Right renal cortex interstitium (tissue), 3 donors: ENCODE results near the gene LHB. TPM values are rescaled to one million over a fixed set of nuclear protein-coding genes. Genes with fewer than 3 reads are reported as not detected.

Source experiments
- DNase-seq, 3 donors: peaks; one replicate each; pipeline ENCODE4 v3.0.0-alpha.2; 2013; ENCODE audit warnings: low read depth in 3 of 3, low spot score in 2 of 3
- polyA plus RNA-seq, 3 donors: library from polyadenylated mRNA; unstranded; fragments of 120-200 nt; gene quantifications; one replicate each; pipeline ENCODE4 v1.2.1, GENCODE V29; 2013; ENCODE audit not compliant: insufficient read length in 3 of 3

Gene LHB
- polyA plus RNA-seq, 3 donors, result not detected

DNA sequence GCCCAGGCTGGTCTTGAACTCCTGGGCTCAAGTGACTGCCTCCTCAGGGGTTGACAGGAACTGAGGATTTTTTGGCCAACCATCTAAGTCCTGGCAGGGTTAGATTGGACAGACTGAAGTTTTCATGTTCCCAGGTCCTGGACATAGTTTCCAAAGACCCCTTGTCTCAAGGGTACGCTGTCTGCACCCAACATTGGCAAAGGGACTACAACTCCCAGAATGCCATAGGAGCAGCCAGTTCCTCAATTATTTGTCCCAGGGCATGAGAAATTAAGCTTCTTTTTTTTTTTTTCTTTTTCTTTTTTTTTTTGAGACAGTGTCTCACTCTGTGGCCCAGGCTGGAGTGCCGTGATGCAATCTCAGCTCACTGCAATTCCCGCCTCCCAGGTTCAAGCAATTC lies 30.7 kb downstream of the LHB start:
- DNase-seq, result no peak

DNA sequence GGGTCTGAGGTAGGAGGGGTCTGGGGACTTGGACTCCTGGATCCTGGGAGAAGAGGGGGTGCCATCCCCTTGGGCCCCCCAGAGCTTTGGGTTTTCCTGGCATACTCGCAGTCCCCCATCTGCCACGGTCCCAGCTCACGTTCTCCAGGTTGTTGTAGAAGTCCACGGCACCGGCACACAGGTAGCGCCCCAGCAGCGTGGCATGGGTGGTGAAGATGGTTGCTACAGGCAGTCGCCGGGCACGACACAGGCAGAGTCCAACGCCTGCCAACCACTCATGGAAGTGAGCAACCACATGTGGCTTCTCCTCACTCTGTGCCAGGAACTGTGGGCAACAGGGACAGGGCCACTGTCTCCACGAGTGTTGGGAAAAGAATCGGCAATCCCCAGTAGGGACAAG lies 31.2 kb downstream of the LHB start:
- no peak for DNase-seq

DNA sequence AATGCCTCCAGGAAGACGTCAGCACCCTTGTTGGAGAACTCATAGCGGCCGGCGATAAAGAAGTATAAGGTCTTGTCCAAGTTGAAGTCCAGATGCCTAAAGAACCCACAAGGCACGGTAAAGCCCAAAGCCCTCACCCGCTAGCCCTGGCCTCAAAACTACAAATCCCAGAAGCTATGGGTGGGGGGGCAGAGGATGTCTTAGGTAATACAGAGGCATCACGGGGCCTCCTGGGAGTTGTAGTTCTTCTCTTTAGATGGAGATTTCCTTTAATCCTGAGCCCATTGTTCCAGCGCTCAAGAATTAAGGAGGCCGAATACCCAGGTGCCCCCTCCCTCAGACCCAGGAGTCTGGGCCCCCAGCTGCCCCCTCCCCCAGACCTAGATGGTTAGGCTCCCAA lies 34.6 kb downstream of the LHB start:
- DNase-seq, result no peak

DNA sequence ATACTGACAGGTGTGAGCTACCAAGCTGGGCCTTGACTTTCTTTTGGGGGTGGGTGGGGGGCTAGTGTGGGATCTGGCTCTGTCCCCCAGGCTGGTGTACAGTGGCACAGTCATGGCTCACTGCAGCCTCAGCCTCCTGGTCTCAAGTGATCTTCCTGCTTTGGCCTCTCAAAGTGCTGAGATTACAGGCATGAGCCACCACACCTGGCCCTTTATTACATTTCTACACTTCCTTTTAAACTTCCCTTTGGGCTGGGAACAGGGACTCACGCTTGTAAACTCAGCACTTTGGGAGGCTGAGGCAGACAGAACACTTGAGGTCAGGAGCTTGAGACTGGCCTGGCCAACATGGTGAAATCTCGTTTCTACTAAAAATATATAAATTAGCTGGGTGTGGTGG lies 39.8 kb downstream of the LHB start:
- DNase-seq, result no peak

DNA sequence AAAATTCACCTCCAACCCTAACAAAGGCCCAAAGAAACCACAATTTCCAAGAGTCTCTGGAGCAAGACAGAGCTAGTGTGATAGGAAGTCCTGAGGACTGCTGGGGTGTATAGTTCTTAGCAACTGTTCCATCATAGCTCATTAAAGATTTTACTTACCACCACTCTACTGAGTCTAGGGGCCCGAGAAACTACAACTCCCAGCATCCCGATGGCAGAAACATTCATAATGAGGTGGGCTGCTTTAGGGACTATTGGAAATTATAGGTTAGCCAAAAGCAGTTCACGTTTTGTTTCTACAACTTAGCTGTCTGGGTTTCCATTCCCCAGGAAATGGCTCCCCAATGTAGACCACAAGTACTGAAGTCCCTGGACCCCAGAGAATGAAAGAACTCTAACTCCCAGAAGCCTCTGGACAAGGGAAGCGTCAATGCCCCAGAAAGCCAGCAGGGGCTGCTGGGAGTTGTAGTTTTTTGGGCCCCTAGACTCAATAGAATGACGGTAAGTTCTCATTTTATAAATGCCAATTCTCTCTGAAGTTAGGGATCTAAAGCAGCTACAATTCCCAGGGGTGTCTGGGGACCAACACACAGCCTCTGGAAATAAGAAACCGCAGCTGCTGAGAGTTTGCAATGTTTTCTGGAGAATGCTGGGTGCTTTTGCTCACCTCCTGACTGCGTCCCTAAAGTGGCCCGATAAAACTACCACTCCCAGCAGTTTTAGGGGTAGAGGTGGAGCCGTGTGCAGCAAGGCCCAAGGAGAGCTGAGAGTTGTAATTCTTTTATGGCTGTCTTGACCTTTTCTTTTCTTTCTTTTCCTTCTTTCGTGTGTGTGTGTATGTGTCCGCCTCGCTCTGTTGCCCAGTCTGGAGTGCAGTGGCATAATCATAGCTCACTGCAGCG lies 40.7 kb downstream of the LHB start:
- no peak for DNase-seq

DNA sequence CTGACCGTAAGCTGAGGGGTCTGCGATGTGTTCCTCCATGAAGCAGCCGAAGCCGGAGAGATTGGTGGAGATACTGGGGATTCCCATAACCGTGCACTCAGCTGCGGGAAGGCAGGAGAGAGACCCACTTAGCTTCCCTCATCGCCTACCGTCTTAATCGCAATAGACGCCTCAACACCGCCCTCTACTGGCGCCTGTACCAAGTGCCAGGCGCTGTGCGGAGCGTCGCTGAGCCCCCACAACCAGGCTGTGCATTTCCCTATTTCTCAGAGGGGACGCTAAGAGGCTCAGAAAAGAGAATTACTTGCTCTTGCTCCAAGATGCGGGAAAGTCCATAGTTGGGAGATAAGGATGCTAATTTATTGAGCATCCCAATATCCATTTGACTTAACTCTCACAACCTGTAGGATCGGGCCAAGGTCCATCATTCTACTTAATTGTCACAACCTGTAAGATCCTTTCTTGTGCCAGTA lies 45.9 kb downstream of the LHB start:
- no peak for DNase-seq

DNA sequence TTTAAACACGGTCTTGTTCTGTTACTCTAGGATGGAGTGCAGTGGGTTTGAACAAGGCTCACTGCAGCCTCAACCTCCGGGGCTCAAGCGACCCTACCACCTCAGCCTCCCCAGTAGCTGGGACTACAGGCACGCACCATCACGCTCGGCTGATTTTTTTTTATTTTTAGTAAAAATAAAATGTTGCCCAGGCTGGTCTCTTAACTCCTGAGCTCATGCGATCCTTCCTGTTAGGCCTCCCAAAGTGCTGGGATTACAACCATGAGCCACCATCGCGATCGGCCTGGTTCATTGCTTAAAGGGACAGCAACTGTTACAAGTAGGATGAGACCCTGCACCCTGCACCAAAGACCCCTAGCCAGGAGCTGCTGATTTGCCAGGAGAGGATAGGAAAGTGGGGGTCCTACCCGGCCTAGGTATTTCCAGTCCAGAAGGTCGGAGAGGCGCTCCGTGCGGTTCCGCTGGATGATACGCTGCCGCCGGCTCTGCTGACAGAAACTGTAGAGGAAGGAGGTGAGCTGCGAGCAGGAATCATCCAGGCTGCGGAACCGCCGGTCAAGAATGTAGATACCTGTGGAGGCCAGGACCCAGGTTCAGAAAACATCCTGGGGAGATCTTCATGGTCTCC lies 46.6 kb downstream of the LHB start:
- DNase-seq, result no peak

DNA sequence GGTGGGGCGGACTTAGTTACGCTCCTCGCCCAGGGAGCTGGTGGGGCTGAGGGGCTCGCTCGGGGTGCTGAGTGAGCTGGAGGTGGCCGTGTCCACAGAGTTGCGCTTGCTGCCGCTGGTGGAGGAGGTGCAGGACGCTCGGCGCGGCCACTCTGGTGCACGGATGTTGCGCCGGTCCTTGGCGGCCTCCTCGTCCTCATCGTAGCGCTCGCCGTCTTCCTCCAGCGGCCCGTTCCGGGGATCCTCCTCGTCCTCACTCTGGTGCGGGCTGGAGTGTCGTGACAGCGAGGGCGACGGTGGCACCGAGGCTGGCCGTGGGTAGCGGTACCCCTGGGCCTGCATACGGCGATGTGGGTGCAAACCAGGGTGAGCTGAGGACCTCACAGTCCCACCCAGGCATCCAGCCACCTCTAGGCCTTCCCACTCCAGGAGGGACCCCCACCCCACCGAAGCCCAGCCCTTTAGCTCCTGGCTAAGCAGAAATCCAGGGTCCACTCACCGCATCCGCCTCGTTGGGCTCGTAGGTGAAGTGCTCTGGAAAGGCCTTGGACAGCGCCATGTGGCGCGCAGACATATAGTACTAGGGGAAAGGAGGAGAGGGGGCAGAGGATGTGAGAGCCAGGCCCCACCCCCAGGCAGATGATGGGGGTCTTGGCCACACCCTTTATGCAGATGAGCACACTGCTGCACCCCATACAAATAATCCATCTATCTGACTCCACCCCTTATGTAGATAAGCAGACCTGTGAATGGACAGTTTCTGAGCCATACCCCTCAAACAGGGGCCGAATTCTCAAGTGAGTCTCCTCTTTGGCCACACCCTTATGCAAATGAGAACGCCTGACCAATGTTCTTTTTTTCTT lies 47.4 kb downstream of the LHB start:
- DNase-seq, result no peak

DNA sequence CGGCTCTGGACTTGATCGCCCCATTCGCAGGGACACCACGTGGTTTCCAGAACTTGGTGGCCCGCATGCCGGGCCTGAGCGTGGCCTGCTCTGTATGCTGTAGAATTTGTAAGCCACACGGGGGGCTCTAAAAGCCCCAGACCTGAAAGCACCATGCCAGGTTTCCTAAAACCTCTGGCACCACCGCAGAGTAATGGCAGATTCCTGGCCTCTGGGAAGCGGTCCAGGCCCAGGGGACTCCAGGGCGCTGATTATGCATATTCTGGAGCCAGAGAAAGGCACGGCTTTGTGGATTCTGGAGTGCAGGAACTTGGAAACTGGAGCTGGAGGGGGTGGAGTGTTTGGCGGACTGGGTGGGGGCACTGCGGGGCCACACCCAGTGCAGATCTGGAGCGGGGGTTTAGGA lies 48.1 kb downstream of the LHB start:
- DNase-seq, result no peak

DNA sequence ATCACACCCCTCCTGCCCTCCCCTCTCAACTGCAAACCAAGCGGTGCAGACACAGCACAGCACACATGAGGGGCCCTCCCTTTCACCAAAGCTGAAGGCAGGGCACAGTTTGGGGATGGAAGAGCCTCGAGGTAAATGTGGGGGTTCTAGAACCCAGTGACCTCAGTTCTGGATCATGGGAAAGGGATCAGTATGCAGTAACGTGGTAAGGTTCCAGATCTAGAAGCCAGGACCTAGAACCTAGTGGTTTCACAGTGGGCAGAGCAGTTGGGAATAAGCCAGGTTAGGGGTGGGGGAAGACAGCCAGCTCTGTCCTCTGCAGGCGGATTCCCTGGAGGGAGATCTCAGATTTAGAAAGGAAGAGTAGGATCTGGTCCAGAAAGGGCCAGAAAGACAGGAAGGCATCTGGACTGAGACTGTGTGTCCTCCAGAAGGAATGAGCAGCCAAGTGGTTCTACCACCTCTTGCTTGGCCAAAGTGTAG lies 48.7 kb downstream of the LHB start:
- DNase-seq, result no peak

DNA sequence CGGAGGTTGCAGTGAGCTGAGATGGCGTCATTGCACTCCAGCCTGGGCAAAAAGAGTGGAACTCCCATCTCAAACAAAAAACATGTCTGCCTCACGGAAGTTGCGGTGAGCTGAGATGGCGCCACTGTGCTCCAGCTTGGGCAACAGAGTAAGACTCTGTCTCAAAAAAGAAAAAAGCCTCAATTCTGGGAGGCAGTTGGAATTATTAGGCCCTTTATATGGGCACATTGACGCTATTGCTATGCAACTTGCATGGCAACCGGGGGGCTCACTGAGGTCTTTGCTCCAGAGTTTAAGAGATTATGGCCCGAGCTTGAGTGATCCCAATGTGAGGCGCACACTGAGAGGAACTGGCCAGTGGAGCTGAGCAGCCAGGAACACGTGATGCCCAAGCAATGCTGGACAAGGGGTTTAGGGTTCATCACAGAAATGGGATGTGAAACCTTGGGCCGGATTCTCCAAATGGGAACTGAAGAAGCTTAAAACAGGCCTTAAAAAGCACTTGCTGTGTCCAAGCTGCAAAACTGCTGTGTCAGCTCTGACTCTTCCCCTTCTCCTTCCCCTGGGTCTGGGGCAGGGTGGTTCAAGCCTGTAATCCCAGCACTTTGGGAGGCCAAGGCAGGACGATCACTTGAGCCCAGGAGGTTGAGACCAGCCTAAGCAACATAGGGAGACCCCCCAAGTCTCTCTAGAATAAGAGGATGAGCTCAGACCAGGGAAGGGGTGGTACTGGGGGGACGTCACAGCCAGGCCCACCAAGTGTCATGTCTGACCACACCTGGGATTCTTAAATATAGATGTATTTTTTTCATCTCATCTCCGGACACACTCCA lies 49.3 kb downstream of the LHB start:
- no peak for DNase-seq

DNA sequence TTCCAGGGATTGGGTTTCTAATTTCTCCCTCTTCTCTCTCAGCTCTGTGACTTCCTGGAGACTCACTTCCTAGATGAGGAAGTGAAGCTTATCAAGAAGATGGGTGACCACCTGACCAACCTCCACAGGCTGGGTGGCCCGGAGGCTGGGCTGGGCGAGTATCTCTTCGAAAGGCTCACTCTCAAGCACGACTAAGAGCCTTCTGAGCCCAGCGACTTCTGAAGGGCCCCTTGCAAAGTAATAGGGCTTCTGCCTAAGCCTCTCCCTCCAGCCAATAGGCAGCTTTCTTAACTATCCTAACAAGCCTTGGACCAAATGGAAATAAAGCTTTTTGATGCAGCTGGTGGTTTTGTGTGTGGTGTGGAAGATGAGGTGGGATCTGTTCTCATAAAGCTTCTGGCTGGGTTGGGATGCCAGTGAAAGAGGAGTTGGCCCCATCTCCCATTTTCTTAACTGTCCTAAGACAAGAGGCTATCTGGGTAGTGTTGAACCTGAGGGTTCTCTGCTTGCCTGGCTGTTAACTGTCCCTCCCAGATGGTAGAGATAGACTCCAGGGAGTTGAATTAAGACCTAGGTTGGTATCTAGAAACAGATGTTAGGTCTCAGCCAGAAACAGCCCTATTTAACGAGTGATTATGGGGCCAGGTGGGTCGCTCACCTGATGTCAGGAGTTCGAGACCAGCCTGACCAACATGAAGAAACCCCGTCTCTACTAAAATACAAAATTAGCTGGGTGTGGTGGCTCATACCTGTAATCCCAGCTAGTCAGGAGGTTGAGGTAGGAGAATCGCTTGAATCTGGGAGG lies 50.1 kb downstream of the LHB start:
- no peak for DNase-seq

Other genes with a start within 250 kb of the LHB start
- 10 to 100 TPM; 28.5 to 34.9 (median 28.8) TPM for gene BCAT2, start 206.1 kb downstream of the LHB start, polyA plus RNA-seq
- 10 to 100 TPM; 24.0 to 30.9 (median 27.9) TPM for gene HSD17B14, start 180.6 kb downstream of the LHB start, polyA plus RNA-seq
- 10 to 100 TPM; 17.4 to 19.8 (median 17.6) TPM for gene PLEKHA4, start 148.5 kb downstream of the LHB start, polyA plus RNA-seq
- 10 to 100 TPM; 34.7 to 48.1 (median 35.8) TPM for gene PPP1R15A, start 144.7 kb downstream of the LHB start, polyA plus RNA-seq
- gene TULP2, start 118.3 kb downstream of the LHB start, polyA plus RNA-seq, result 1 to 10 TPM in 1 of 3 donors, under 1 TPM in 2; 0.72 to 1.9 (median 0.93) TPM
- 100 to 1,000 TPM; 229 to 276 (median 263) TPM for gene NUCB1, start 116.8 kb downstream of the LHB start, polyA plus RNA-seq
- 1 to 10 TPM; 4.6 to 7.4 (median 5.9) TPM for gene DHDH, start 83.4 kb downstream of the LHB start, polyA plus RNA-seq
- gene BAX, start 62.2 kb downstream of the LHB start, polyA plus RNA-seq, result 10 to 100 TPM; 47.8 to 70.2 (median 65.9) TPM
- 1,000 to 10,000 TPM; 2,018 to 2,741 (median 2,584) TPM for gene FTL, start 51.8 kb downstream of the LHB start, polyA plus RNA-seq
- 10 to 100 TPM; 35.6 to 38.8 (median 36.1) TPM for gene GYS1, start 23.8 kb downstream of the LHB start, polyA plus RNA-seq
- gene RUVBL2, start 23.2 kb downstream of the LHB start, polyA plus RNA-seq, result 10 to 100 TPM; 79.2 to 96.2 (median 86.9) TPM
- not detected for gene CGB3, start 7.2 kb upstream of the LHB start, polyA plus RNA-seq
- not detected for gene CGB2, start 14.8 kb upstream of the LHB start, polyA plus RNA-seq
- gene CGB1, start 19.8 kb upstream of the LHB start, polyA plus RNA-seq, result not detected
- not detected for gene CGB5, start 26.8 kb upstream of the LHB start, polyA plus RNA-seq
- not detected for gene CGB8, start 32.0 kb upstream of the LHB start, polyA plus RNA-seq
- gene CGB7, start 40.7 kb upstream of the LHB start, polyA plus RNA-seq, result under 1 TPM; 0.78 to 0.94 (median 0.93) TPM
- 1 to 10 TPM; 2.4 to 2.7 (median 2.5) TPM for gene NTF4, start 47.7 kb upstream of the LHB start, polyA plus RNA-seq
- gene KCNA7, start 55.6 kb upstream of the LHB start, polyA plus RNA-seq, result under 1 TPM; 0.04 TPM
- 100 to 1,000 TPM; 243 to 292 (median 271) TPM for gene SNRNP70, start 68.4 kb upstream of the LHB start, polyA plus RNA-seq
- 1 to 10 TPM; 6.5 to 6.7 (median 6.6) TPM for gene LIN7B, start 97.3 kb upstream of the LHB start, polyA plus RNA-seq
- under 1 TPM; 0.39 to 0.80 (median 0.74) TPM for gene C19orf73, start 102.1 kb upstream of the LHB start, polyA plus RNA-seq
- gene PPFIA3, start 102.5 kb upstream of the LHB start, polyA plus RNA-seq, result 1 to 10 TPM; 4.6 to 5.4 (median 4.9) TPM
- 10 to 100 TPM; 29.8 to 36.1 (median 35.5) TPM for gene HRC, start 138.3 kb upstream of the LHB start, polyA plus RNA-seq
- 10 to 100 TPM; 19.8 to 25.4 (median 20.0) TPM for gene TRPM4, start 140.7 kb upstream of the LHB start, polyA plus RNA-seq